Activated T-helper 1 cell treated with anti-CD3 and anti-CD28 coated beads, Interleukin-12 subunit alpha, Interleukin-12 subunit beta, Interleukin-2, Interleukin-4 antibody, amounts not matched to agents 30 ng/mL and 10 ng/mL and 1 ng/mL, durations not matched to agents 14 hours and 24 hours and 36 hours (primary cell): ENCODE measurements around the gene APOL4. TPM values are rescaled to one million over a fixed set of nuclear protein-coding genes. Genes with fewer than 3 reads are reported as not detected.
"Not testable (repeated sequence)": the region's sequence is repeated elsewhere in the genome, so short reads cannot be mapped to it uniquely, and the experiment has no call there.

Experiments used
- DNase-seq: peaks from one replicate; pipeline ENCODE4 v3.0.0; 2021; ENCODE audit warnings: low spot score
- H3K27ac Mint-ChIP-seq: one replicate; pipeline ENCODE4 v1.8.0; 2021; ENCODE audit warnings: mild to moderate bottlenecking, mixed read lengths
- H3K27me3 Mint-ChIP-seq: one replicate; pipeline ENCODE4 v1.8.0; 2022; ENCODE audit warnings: mild to moderate bottlenecking, moderate library complexity, mixed read lengths; ENCODE audit not compliant: insufficient read depth
- H3K36me3 Mint-ChIP-seq: one replicate; pipeline ENCODE4 v1.8.0; 2021; ENCODE audit warnings: low read depth, mixed read lengths
- H3K4me1 Mint-ChIP-seq: one replicate; pipeline ENCODE4 v1.8.0; 2021; ENCODE audit warnings: low read depth, mixed read lengths
- H3K4me3 Mint-ChIP-seq: one replicate; pipeline ENCODE4 v1.8.0; 2021; ENCODE audit warnings: mild to moderate bottlenecking, moderate library complexity, mixed read lengths
- H3K9me3 Mint-ChIP-seq: one replicate; pipeline ENCODE4 v1.8.0; 2021; ENCODE audit warnings: mixed read lengths
- intact Hi-C: fragments of 100-400 bp; cut with micrococcal nuclease; formaldehyde crosslinking; loops from one replicate; pipeline ENCODE4 v1.15.1; 2024
- total RNA-seq: library from RNA; stranded (reverse); gene quantifications from 2 replicates; pipeline ENCODE4 v1.2.3, GENCODE V29; 2022

Gene APOL4
- 0.18 TPM in 1 of 2 replicates, not detected in the other for total RNA-seq

- no peaks in the 10 kb centered on the region for H3K36me3 Mint-ChIP-seq
- no peak within 1 kb of the TSS for H3K27ac Mint-ChIP-seq
- no peak for DNase-seq
- no peak within 1 kb of the TSS for H3K4me3 Mint-ChIP-seq
- no peaks in the 10 kb centered on the region for H3K9me3 Mint-ChIP-seq
- H3K4me1 Mint-ChIP-seq: peaks cover 16% of the 10 kb centered on the region
- H3K27me3 Mint-ChIP-seq: peaks cover 7% of the 10 kb centered on the region
- intact Hi-C loops: no loop called here
These were observed at the start of gene APOL4 for GRCh38 chr22:36201630-36202319. APOL4 (minus strand) TSS chr22:36201809; CDS start chr22:36201734, 75 bp downstream.

GRCh38 chr22:36250292-36250960 lies 48.8 kb upstream of the APOL4 start:
- intact Hi-C loops, DNase-seq, H3K4me3 Mint-ChIP-seq, H3K36me3 Mint-ChIP-seq, H3K27me3 Mint-ChIP-seq, H3K27ac Mint-ChIP-seq: not testable (repeated sequence)
- Mint-ChIP-seq H3K9me3 (peaks cover 13% of the 10 kb centered on the region), H3K4me1 (peaks cover 40% of the 10 kb centered on the region)

- Mint-ChIP-seq H3K4me3 (no peak overlapping the region), H3K27me3 (no peaks in the 10 kb centered on the region), H3K4me1 (peaks cover 27% of the 10 kb centered on the region), H3K36me3 (peaks cover 2% of the 10 kb centered on the region), H3K27ac (no peak overlapping the region), H3K9me3 (peaks cover 13% of the 10 kb centered on the region)
- DNase-seq: no peak
- intact Hi-C loops: no loop called here
These were observed 47.6 kb upstream of the APOL4 start for GRCh38 chr22:36249160-36249559.

- no peaks in the 10 kb centered on the region for H3K36me3 Mint-ChIP-seq
- no peaks in the 10 kb centered on the region for H3K27me3 Mint-ChIP-seq
- no peak overlapping the region for H3K27ac Mint-ChIP-seq
- intact Hi-C loops: no loop called here
- H3K4me1 Mint-ChIP-seq: peaks cover 15% of the 10 kb centered on the region
- no peak for DNase-seq
- H3K4me3 Mint-ChIP-seq: no peak overlapping the region
- H3K9me3 Mint-ChIP-seq: peaks cover 13% of the 10 kb centered on the region
These were observed 46.3 kb upstream of the APOL4 start for GRCh38 chr22:36247955-36248354.

GRCh38 chr22:36246718-36247117 lies 45.1 kb upstream of the APOL4 start:
- no peak overlapping the region for H3K4me3 Mint-ChIP-seq
- DNase-seq: no peak
- H3K27me3 Mint-ChIP-seq: no peaks in the 10 kb centered on the region
- peaks cover 20% of the 10 kb centered on the region for H3K9me3 Mint-ChIP-seq
- H3K4me1 Mint-ChIP-seq: peaks cover 4% of the 10 kb centered on the region
- intact Hi-C loops: no loop called here
- no peaks in the 10 kb centered on the region for H3K36me3 Mint-ChIP-seq
- no peak overlapping the region for H3K27ac Mint-ChIP-seq

- Mint-ChIP-seq H3K4me1 (no peaks in the 10 kb centered on the region), H3K9me3 (peaks cover 20% of the 10 kb centered on the region), H3K27ac (no peak overlapping the region), H3K36me3 (no peaks in the 10 kb centered on the region), H3K27me3 (no peaks in the 10 kb centered on the region), H3K4me3 (no peak overlapping the region)
- intact Hi-C loops: no loop called here
- DNase-seq: no peak
These were observed 44.3 kb upstream of the APOL4 start for GRCh38 chr22:36245805-36246356.

- H3K27ac Mint-ChIP-seq: no peak overlapping the region
- H3K36me3 Mint-ChIP-seq: no peaks in the 10 kb centered on the region
- H3K9me3 Mint-ChIP-seq: peaks cover 20% of the 10 kb centered on the region
- no peak for DNase-seq
- no peak overlapping the region for H3K4me3 Mint-ChIP-seq
- no peaks in the 10 kb centered on the region for H3K27me3 Mint-ChIP-seq
- peaks cover 9% of the 10 kb centered on the region for H3K4me1 Mint-ChIP-seq
- intact Hi-C loops: no loop called here
These were observed 43.1 kb upstream of the APOL4 start for GRCh38 chr22:36244522-36245391.

- Mint-ChIP-seq H3K36me3 (peaks cover 4% of the 10 kb centered on the region), H3K27me3 (no peaks in the 10 kb centered on the region), H3K4me3 (no peak overlapping the region), H3K4me1 (peaks cover 16% of the 10 kb centered on the region), H3K9me3 (peaks cover 17% of the 10 kb centered on the region), H3K27ac (no peak overlapping the region)
- intact Hi-C loops: no loop called here
- no peak for DNase-seq
These were observed 42.4 kb upstream of the APOL4 start for GRCh38 chr22:36243986-36244385.

GRCh38 chr22:36239401-36240171 lies 38.0 kb upstream of the APOL4 start, which contains the start of gene APOL2:
APOL2 (minus strand) TSS chr22:36239527; CDS start chr22:36233162, 6,365 bp downstream.
- peak within 1 kb of the TSS; percentile 97 for H3K27ac Mint-ChIP-seq
- H3K4me3 Mint-ChIP-seq: peak within 1 kb of the TSS; percentile 99
- peaks cover 35% of the 10 kb centered on the region for H3K36me3 Mint-ChIP-seq
- H3K27me3 Mint-ChIP-seq: no peaks in the 10 kb centered on the region
- H3K9me3 Mint-ChIP-seq: peaks cover 16% of the 10 kb centered on the region
- intact Hi-C loops: loop anchor here (1.0 to 10.0 kb wide), 8 partner anchors 15 to 591 kb away; partner anchors contain the start of genes APOL3, APOL6, EIF3D and FOXRED2
- peak; percentile 84 for DNase-seq
- peaks cover 54% of the 10 kb centered on the region for H3K4me1 Mint-ChIP-seq

GRCh38 chr22:36239150-36239400 lies 37.5 kb upstream of the APOL4 start:
- intact Hi-C loops: loop anchor here (1.0 to 10.0 kb wide), 8 partner anchors 15 to 590 kb away; partner anchors contain the start of genes APOL3, APOL6, EIF3D and FOXRED2
- peaks cover 40% of the 10 kb centered on the region for H3K36me3 Mint-ChIP-seq
- peaks cover 16% of the 10 kb centered on the region for H3K9me3 Mint-ChIP-seq
- no peak for DNase-seq
- peak overlapping the region; percentile 97 for H3K27ac Mint-ChIP-seq
- no peaks in the 10 kb centered on the region for H3K27me3 Mint-ChIP-seq
- H3K4me3 Mint-ChIP-seq: peak overlapping the region; percentile 99
- H3K4me1 Mint-ChIP-seq: peaks cover 59% of the 10 kb centered on the region

GRCh38 chr22:36238373-36239149 lies 37.0 kb upstream of the APOL4 start:
- DNase-seq: no peak
- Mint-ChIP-seq H3K4me1 (peaks cover 65% of the 10 kb centered on the region), H3K27ac (peak overlapping the region; percentile 97), H3K9me3 (peaks cover 16% of the 10 kb centered on the region), H3K36me3 (peaks cover 45% of the 10 kb centered on the region), H3K27me3 (no peaks in the 10 kb centered on the region), H3K4me3 (peak overlapping the region; percentile 99)
- intact Hi-C loops: loop anchor here (1.0 to 10.0 kb wide), 9 partner anchors 16 to 590 kb away; partner anchors contain the start of genes APOL3, APOL6, EIF3D and FOXRED2
